GM19468 (cell line): ENCODE data around the gene HADHB.
A peak's percentile ranks its signal among the peaks of the same experiment; 100 is the strongest.

Experiments
- ATAC-seq: cut with Tn5 transposase; IDR thresholded peaks from one replicate; pipeline ENCODE4 v1.9.1; 2021; ENCODE audit warnings: mild to moderate bottlenecking, moderate library complexity, moderate number of reproducible peaks; ENCODE audit not compliant: unreplicated experiment; ENCODE audit errors: extremely low read depth

HADHB gene

DNA sequence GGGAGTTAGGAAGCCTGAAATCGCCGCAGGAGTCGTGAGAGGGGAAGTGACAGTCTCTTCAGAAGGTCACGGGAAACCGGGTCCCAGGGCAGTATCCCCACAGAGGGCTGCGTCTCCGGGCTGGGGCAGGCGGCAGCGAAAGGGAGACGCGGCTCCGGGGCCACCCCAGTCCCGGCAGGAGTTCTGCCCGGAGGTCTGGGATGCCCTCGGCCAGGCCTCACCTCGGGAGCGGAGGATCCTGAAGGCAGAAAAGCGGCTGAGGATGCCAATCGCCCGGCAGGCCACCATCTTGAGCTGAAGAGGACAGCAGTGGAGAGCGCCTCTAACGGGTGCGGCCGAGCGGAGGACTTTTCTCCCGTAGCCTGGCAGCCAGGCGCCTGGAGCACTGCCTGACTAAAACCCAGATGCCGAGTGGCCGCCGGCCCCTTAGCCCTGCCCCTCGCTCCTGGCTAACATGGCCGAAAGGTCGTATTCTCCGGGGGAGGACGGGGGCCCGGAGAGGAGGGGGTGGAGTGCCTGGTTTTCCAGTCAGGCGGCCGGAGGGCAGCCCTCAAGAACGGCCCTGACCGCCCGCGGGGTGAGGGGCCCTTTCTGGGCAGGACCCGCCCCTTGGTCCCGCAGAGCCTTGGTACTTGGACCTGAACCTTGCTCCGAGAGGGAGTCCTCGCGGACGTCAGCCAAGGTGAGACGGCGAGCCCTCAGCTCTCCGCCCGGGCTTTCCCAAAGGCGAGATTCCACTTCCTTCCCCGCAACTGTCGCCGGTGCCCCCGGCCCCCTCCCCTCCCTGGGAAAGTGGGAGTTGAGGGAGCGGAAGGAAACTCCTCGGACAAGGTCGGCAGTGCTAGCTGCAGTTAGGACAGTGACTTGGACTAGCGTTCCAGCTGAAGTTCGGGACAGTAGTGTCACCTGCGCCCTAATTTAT, at the start of gene HADHB, which contains the start of gene HADHA:
Gene HADHB, plus strand, starts transcription at position 631 of the 922 bp plus-strand sequence. CDS start 9,316 bp downstream, outside the sequence.
Gene HADHA, minus strand, starts transcription at position 324 of the 922 bp plus-strand sequence. Its CDS starts 36 bp downstream, at position 288.
- peak; percentile 69 for ATAC-seq

DNA sequence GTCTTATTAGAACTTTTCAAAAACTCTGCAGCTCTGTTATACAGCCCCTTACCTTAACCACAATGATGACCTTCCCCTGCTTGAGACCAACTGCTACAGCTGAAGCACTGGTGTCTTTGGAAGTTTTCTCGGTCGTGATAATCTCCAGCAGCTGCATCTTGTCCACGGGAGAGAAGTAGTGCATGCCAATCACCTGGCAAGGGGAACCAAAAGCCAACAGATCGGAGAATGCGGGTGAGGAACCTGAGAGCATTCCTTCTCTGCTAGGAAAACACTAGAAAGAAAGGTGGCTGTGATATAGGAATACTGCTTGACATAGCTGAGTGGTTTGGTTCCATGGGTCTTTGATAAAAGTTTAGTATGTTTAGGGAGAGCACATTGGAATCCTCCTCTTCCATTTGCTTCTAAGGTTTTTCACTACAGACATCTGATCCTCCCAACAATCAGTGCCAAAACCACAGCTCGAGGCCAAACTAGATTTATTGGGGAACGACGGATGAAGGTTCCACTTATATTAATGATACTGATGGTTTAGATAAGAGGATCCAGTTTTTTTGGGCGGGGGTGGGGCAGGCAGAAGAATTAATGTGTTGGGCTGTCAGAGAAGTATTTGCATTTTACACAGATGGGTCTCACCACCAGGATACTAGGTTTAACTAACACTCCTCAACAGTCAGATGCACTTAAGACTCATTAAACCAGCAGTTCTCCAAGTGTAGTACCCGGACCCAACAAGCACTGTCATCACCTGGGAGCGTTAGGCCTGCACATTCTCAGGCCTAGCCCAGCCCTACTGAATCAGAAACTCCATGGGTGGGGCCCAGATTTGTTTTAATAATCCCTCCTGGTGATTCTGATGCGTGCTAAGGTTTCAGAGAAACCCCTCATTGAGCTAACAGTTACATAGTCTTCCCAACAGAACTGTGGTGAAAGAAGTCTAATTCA, 49.4 kb upstream of the HADHB start:
- no peak for ATAC-seq

GRCh38 chr2:26196683-26197418, 47.9 kb upstream of the HADHB start:
- ATAC-seq, result no peak

DNA sequence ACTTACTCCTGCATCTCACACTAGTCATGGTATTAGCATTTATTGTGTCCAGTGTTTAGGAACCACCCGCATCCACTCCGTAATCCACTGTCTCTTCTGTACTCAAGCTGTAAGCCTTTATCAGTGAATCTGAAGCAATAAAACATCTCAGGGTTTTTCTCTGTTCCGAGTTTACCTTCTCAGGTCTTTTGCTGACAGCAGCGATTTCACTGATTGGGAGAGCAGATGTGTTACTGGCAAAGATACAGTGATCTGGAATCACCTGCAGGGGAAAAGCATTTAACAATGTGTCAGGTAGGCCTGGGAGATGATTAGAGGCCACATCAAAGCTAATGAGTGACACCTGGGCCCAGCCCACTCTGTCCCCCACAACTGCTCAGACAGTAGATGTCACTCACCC, 47.2 kb upstream of the HADHB start:
- ATAC-seq, result no peak

- no peak for ATAC-seq
Measured at GRCh38 chr2:26202981-26203490, 41.7 kb upstream of the HADHB start.

GRCh38 chr2:26203906-26204305, 40.8 kb upstream of the HADHB start:
- no peak for ATAC-seq

DNA sequence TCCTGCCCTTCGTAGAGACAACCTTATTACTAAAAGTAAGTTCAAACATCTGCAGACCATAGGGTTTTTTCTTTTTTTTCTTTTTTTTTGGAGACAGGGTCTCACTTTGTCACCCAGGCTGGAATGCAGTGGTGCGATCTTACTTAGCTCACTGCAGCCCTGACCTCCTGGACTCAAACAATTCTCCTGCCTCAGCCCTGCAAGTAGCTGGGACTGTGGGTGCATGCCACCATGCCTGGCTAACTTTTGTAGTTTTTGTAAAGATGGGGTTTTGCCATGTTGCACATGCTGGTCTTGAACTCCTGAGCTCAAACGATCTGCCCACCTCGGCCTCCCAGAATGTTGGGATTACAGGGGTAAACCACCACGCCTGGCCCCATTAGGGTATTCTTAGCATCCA, 32.7 kb upstream of the HADHB start:
- ATAC-seq, result no peak

DNA sequence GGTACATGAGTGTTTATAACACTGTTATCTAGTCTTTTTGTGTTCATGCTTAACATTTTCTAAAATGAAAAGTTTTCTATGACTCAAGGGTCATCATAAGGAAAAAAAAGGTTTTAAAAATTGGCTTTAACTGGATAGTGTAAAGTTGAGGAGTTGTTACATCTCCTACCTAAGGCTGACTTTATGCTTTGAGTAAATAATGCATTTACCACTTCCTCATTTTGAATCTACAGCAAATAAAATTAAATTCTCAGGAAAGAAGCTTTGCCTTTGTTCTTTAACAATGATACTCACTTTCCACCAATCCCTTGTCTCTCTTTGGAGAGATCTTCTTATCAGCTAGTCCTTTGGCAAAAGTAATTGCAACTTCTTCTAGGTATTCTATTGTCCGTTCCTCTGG, 30.0 kb upstream of the HADHB start:
- ATAC-seq, result no peak

GRCh38 chr2:26215833-26216232, 28.9 kb upstream of the HADHB start:
- no peak for ATAC-seq

- ATAC-seq, result no peak
Measured at GRCh38 chr2:26216587-26216986, 28.2 kb upstream of the HADHB start.

GRCh38 chr2:26217720-26218119, 27.0 kb upstream of the HADHB start:
- no peak for ATAC-seq

- ATAC-seq, result no peak
Measured at GRCh38 chr2:26223018-26223417, 21.7 kb upstream of the HADHB start.

DNA sequence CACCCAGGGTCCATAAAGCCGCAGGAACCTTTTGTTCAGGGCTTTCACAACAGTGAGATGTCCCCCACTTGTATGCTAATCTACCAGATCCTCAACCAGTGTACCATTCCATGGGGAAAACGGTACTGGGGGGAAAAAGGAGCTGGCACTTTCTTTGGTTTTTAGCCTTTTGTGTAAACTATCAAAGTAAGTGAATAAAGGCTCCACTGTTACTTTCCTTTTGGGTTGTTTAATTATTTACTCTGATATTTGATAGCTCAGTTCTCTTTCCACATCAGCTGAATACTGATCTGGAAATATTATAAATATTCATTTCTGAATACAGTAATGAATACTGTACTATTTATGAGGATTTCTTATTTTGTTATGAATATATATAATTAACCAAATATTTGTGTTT, 20.6 kb upstream of the HADHB start:
- ATAC-seq, result no peak

DNA sequence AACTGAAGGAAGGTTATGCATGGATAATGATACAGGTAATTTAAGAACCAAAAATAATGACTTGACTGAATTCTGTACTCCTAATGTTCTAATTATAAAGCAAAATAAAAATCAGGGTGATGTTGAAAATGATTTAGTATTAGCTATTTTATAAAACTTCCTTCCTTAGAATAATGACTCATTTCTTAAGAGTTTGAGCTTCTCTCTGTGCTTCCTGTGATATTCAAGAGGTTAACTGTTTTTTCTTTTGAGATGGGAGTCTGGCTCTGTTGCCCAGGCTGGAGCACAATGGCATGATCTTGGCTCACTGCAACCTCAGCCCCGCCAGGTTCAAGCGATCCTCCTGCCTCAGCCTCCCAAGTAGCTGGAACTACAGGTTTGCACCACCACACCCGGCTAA, 15.1 kb upstream of the HADHB start:
- ATAC-seq, result no peak

DNA sequence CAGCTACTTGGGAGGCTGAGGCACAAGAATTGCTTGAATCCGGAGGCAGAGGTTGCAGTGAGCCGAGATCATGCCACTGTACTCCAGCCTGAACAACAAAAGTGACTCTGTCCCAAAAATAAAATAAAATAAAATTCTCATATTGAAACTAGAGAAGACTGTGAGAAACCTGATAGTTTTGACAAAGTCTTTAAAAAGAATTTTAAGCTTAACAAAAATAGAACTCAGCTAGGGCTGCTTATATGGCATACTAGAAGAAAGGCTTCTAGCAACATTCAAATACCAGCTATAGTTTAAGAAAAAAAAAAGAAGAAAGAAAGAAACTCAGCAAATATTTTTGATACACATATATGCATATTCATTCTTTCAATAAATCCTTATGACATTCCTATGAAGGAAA, 13.9 kb upstream of the HADHB start:
- no peak for ATAC-seq

GRCh38 chr2:26235089-26235488, 9.7 kb upstream of the HADHB start:
- ATAC-seq, result no peak

DNA sequence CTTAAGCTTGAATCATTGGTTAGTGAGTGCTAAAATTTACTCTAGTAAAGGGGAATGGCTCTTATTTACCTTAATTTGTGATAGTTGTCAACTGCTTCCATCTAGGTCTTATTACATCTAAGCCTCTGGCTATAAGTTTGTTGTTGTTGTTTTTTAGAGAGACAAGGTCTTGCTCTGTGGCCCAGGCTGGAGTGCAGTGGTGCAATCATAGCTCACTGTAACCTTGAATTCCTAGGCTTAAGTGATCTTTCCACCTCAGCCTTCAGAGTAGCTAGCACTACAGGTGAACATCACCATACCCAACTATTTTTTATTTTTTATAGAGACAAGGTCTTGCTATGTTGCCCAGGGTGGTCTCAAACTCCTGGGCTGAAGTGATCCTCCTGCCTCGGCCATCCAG, 6.9 kb upstream of the HADHB start:
- no peak for ATAC-seq

- ATAC-seq, result no peak
Measured at GRCh38 chr2:26238311-26238958, 6.3 kb upstream of the HADHB start.

- no peak for ATAC-seq
Measured at GRCh38 chr2:26241928-26242436, 2.8 kb upstream of the HADHB start.
